Trophoblast cell (in vitro differentiated cells and primary cell): ENCODE data around the gene FLT1.
A peak's percentile ranks its signal among the peaks of the same experiment; 100 is the strongest.

ENCODE experiments used
- DNase-seq, 2 donors: peaks; one replicate each; pipeline ENCODE4 v3.0.0-alpha.2; 2016
- H2AFZ ChIP-seq: 2 replicates; pipeline ENCODE4 v1.6.1; 2013; ENCODE audit warnings: low read length, moderate library complexity, mild to moderate bottlenecking; ENCODE audit not compliant: insufficient read depth, poor library complexity
- H2AK5ac ChIP-seq: 2 replicates; pipeline ENCODE4 v1.6.1; 2013; ENCODE audit warnings: mild to moderate bottlenecking, low read length
- H2BK120ac ChIP-seq: 2 replicates; pipeline ENCODE4 v1.6.1; 2013; ENCODE audit warnings: low read length, mild to moderate bottlenecking, moderate library complexity; ENCODE audit not compliant: insufficient read depth, poor library complexity
- H2BK12ac ChIP-seq: 2 replicates; pipeline ENCODE4 v1.6.1; 2013; ENCODE audit warnings: mild to moderate bottlenecking, low read length, moderate library complexity
- H2BK5ac ChIP-seq: 2 replicates; pipeline ENCODE4 v1.6.1; 2013; ENCODE audit warnings: low read length, low read depth, moderate library complexity, mild to moderate bottlenecking; ENCODE audit not compliant: poor library complexity
- H3K14ac ChIP-seq: 2 replicates; pipeline ENCODE4 v1.6.1; 2013; ENCODE audit warnings: mild to moderate bottlenecking, low read length
- H3K18ac ChIP-seq: 2 replicates; pipeline ENCODE4 v1.6.1; 2013; ENCODE audit warnings: mild to moderate bottlenecking, low read length
- H3K23ac ChIP-seq: 2 replicates; pipeline ENCODE4 v1.6.1; 2013; ENCODE audit warnings: low read length
- H3K27ac ChIP-seq: 2 replicates; pipeline ENCODE4 v1.5.1; 2013; ENCODE audit warnings: low read depth, mild to moderate bottlenecking, inconsistent platforms, low read length, moderate library complexity
- H3K27me3 ChIP-seq: 2 replicates; pipeline ENCODE4 v1.6.1; 2013; ENCODE audit warnings: inconsistent platforms, mild to moderate bottlenecking, low read length, moderate library complexity; ENCODE audit not compliant: insufficient read depth
- H3K36me3 ChIP-seq, 2 experiments: 1 replicate in 1 of 2; 2 replicates in 1 of 2; pipeline ENCODE4 v1.6.1; 2013; ENCODE audit warnings: low read length in 2 of 2, mild to moderate bottlenecking in 2 of 2, moderate library complexity in 1 of 2; ENCODE audit not compliant: insufficient read depth in 2 of 2, control insufficient read depth in 1 of 2
- H3K4ac ChIP-seq: 2 replicates; pipeline ENCODE4 v1.6.1; 2013; ENCODE audit warnings: low read depth, mild to moderate bottlenecking, low read length, moderate library complexity
- H3K4me1 ChIP-seq, 2 experiments: 1 replicate in 1 of 2; 2 replicates in 1 of 2; pipeline ENCODE4 v1.6.1; 2013; ENCODE audit warnings: low read length in 2 of 2, mild to moderate bottlenecking in 2 of 2, moderate library complexity in 1 of 2; ENCODE audit not compliant: insufficient read depth in 2 of 2, control insufficient read depth in 1 of 2
- H3K4me2 ChIP-seq: 2 replicates; pipeline ENCODE4 v1.6.1; 2013; ENCODE audit warnings: inconsistent platforms, mild to moderate bottlenecking, low read length, moderate library complexity
- H3K4me3 ChIP-seq: 2 replicates; pipeline ENCODE4 v1.5.1; 2013; ENCODE audit warnings: mild to moderate bottlenecking, low read depth, low read length, inconsistent platforms
- H3K79me1 ChIP-seq: one replicate; pipeline ENCODE4 v1.6.1; 2013; ENCODE audit warnings: low read length
- H3K79me2 ChIP-seq: 2 replicates; pipeline ENCODE4 v1.6.1; 2013; ENCODE audit warnings: low read length, mild to moderate bottlenecking; ENCODE audit not compliant: control insufficient read depth, insufficient read depth, poor library complexity
- H3K9ac ChIP-seq: 2 replicates; pipeline ENCODE4 v1.6.1; 2013; ENCODE audit warnings: mild to moderate bottlenecking, low read length
- H3K9me3 ChIP-seq: 2 replicates; pipeline ENCODE4 v1.6.1; 2013; ENCODE audit warnings: low read depth, mild to moderate bottlenecking, control low read depth, inconsistent platforms, low read length; ENCODE audit not compliant: insufficient read depth
- H4K12ac ChIP-seq: 2 replicates; pipeline ENCODE4 v1.6.1; 2013; ENCODE audit warnings: low read depth, mild to moderate bottlenecking, low read length, moderate library complexity
- H4K8ac ChIP-seq: 2 replicates; pipeline ENCODE4 v1.6.1; 2013; ENCODE audit warnings: low read depth, mild to moderate bottlenecking, low read length, moderate library complexity
- H4K91ac ChIP-seq: one replicate; pipeline ENCODE4 v1.6.1; 2013; ENCODE audit warnings: low read depth, mild to moderate bottlenecking, low read length, moderate library complexity
- WGBS: extraction: QIAGEN DNeasy Blood & Tissue Kit; methylation state at CpG from one replicate; pipeline ENCODE4 v1.1.7; 2013; ENCODE audit warnings: missing lambda C conversion rate; ENCODE audit not compliant: insufficient read length, insufficient coverage; ENCODE audit errors: extremely low coverage; 5-methylcytosine and 5-hydroxymethylcytosine counted together

The FLT1 gene

DNA sequence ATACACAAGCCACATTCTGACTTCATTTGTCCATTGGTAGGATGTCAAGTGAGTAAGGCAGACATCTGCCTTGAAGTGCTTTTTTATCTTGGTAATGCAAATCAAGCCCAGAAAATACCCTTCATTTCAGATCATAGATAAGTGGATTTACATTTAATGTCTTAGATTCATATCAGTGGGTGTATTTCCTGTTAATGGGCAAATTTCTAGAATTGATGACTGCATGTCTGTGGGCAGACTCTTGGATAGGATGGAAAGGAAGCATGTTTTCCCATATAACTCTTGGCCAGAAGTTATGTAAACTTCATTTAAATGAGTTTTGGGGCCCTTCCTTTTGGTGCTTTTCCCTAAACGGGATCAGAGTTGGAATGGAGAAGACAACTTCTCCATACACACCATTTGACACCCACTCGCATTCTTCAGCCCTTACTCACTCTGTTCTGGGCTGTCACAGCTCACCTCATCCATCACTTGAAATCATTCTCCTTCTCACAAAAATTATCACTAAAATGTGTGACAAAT lies 154.6 kb downstream of the FLT1 start:
- Histone ChIP-seq H4K91ac (no peak overlapping the region), H4K12ac (no peak overlapping the region), H2AK5ac (no peak overlapping the region), H3K18ac (no peak overlapping the region), H2BK12ac (no peak overlapping the region), H3K23ac (no peak overlapping the region), H3K36me3 (no peaks in the 10 kb centered on the region), H3K4ac (no peak overlapping the region), H2AFZ (no peak overlapping the region), H4K8ac (no peak overlapping the region), H3K4me3 (no peak overlapping the region), H3K9me3 (no peaks in the 10 kb centered on the region), H2BK5ac (no peak overlapping the region), H3K27ac (no peak overlapping the region), H3K27me3 (no peaks in the 10 kb centered on the region), H3K4me2 (no peak overlapping the region), H3K4me1 (peaks cover 9 to 21% of the 10 kb centered on the region in 2 experiments), H2BK120ac (no peak overlapping the region), H3K14ac (no peak overlapping the region), H3K79me2 (no peaks in the 10 kb centered on the region), H3K9ac (no peak overlapping the region), H3K79me1 (no peaks in the 10 kb centered on the region)
- WGBS, result no CpG with 5 or more reads among the region's 2 CpGs
- no peak for DNase-seq

DNA sequence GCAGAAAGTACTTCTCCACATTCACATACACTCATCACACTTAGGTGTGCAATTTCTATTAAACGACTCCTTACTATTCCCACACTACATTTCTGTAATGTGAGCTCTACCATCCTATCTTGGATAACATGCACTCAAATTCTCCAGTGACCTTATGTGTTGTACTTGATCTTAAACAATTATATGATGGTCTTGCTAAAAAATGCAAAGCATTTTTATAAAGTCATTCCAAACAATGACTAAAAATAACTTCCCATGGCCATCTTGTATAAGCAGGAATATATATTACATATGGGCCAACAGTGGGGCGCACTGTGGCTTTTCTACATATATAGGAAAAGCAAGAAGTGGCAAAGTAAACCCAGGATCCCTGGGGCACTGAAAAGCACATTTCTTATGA lies 155.5 kb downstream of the FLT1 start:
- no peak overlapping the region for H4K12ac ChIP-seq

DNA sequence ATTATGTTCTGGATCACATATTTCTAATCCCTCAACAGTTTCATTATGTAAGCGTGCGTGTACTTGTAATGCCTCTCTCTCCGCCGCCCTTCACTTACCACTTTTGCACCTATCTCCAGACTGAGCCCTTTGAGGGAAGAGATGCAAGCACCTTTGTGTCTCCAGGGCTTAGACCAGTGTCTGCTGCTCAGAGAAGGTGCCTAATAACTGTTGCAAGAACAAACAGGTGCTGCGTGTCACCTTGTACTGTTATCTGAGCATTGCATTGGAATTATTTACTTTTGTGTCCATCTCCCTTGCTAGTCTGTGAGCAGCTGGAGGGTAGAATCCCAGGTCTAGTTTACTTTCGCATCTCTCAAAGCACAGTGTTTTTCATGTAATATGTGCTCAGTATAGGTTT lies 156.2 kb downstream of the FLT1 start:
- Histone ChIP-seq H3K79me1 (no peaks in the 10 kb centered on the region), H2BK12ac (no peak overlapping the region), H3K18ac (no peak overlapping the region), H3K27me3 (no peaks in the 10 kb centered on the region), H2BK5ac (no peak overlapping the region), H3K14ac (no peak overlapping the region), H3K23ac (no peak overlapping the region), H3K27ac (no peak overlapping the region), H4K12ac (no peak overlapping the region), H3K4ac (no peak overlapping the region), H2AFZ (no peak overlapping the region), H3K4me1 (peaks cover 9 to 16% of the 10 kb centered on the region in 2 experiments), H4K91ac (no peak overlapping the region), H3K4me3 (no peak overlapping the region), H3K79me2 (no peaks in the 10 kb centered on the region), H3K9me3 (no peaks in the 10 kb centered on the region), H3K4me2 (no peak overlapping the region), H3K36me3 (no peaks in the 10 kb centered on the region), H2AK5ac (no peak overlapping the region), H4K8ac (no peak overlapping the region), H2BK120ac (no peak overlapping the region), H3K9ac (no peak overlapping the region)
- no peak for DNase-seq
- no CpG with 5 or more reads among the region's 6 CpGs for WGBS

More for the DNA sequence above, 155.5 kb downstream of the FLT1 start:
- Histone ChIP-seq H3K27me3 (no peaks in the 10 kb centered on the region), H3K14ac (no peak overlapping the region), H3K18ac (no peak overlapping the region), H4K8ac (no peak overlapping the region), H2BK120ac (no peak overlapping the region), H3K79me2 (no peaks in the 10 kb centered on the region), H3K4ac (no peak overlapping the region), H3K9ac (no peak overlapping the region), H3K79me1 (no peaks in the 10 kb centered on the region), H3K4me1 (peaks cover 9 to 21% of the 10 kb centered on the region in 2 experiments), H3K4me2 (no peak overlapping the region), H3K23ac (no peak overlapping the region), H4K91ac (no peak overlapping the region), H2AK5ac (no peak overlapping the region), H2BK12ac (no peak overlapping the region), H3K9me3 (no peaks in the 10 kb centered on the region), H2AFZ (no peak overlapping the region), H2BK5ac (no peak overlapping the region), H3K4me3 (no peak overlapping the region), H3K36me3 (no peaks in the 10 kb centered on the region), H3K27ac (no peak overlapping the region)
- WGBS, result 100% methylated on average over 1 of the region's 2 CpGs
- DNase-seq, result no peak

DNA sequence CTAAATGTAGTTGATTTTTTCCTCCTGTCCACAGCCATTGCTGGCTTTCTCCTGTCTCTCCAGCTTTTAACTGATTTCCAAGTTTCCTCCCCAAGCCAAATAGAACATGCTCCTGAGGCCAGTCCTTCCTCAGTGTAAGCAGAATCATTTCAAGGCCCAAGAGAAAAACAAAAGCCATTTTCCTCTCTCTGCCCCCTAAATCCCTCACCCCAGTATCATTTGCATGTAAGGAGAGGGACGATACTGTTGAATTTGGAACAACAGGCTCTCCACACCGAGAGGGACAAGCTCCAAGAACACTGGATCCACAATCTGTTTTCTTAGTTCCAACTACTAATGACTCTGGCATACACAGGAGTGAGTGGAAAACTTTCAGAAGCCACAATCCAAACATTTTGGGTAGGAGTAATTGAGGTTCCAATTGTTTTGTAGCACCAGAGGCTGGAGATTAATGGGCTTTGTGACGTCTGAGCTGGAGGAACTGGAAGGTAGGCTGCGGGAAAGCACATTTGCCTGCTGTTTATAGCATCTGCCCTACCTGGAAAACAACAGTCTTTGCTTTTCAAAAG lies 156.8 kb downstream of the FLT1 start:
- peaks cover 9 to 16% of the 10 kb centered on the region in 2 experiments for H3K4me1 ChIP-seq
- no peak overlapping the region for H3K18ac ChIP-seq
- no peak overlapping the region for H3K4me3 ChIP-seq
- no peaks in the 10 kb centered on the region for H3K36me3 ChIP-seq
- H4K8ac ChIP-seq, result no peak overlapping the region
- H3K27ac ChIP-seq, result no peak overlapping the region
- no peak overlapping the region for H4K12ac ChIP-seq
- no CpG with 5 or more reads among the region's 4 CpGs for WGBS
- no peak overlapping the region for H3K4me2 ChIP-seq
- H3K27me3 ChIP-seq, result no peaks in the 10 kb centered on the region
- H2AK5ac ChIP-seq, result no peak overlapping the region
- H3K23ac ChIP-seq, result no peak overlapping the region
- H2BK12ac ChIP-seq, result peak overlapping the region; percentile 19
- no peak overlapping the region for H3K14ac ChIP-seq
- no peaks in the 10 kb centered on the region for H3K9me3 ChIP-seq
- H4K91ac ChIP-seq, result no peak overlapping the region
- no peak for DNase-seq
- no peak overlapping the region for H2BK5ac ChIP-seq
- H3K79me2 ChIP-seq, result no peaks in the 10 kb centered on the region
- H2BK120ac ChIP-seq, result no peak overlapping the region
- no peak overlapping the region for H3K9ac ChIP-seq
- H3K79me1 ChIP-seq, result no peaks in the 10 kb centered on the region
- H2AFZ ChIP-seq, result no peak overlapping the region
- H3K4ac ChIP-seq, result no peak overlapping the region
